Ovary (tissue), 9 donors: Measurements from ENCODE around the gene BMF. TPM values are rescaled to one million over a fixed set of nuclear protein-coding genes. Genes with fewer than 3 reads are reported as not detected.

Experiments
- DNase-seq, 5 donors: peaks; one replicate each; pipeline ENCODE4 v3.0.0-alpha.2; 2019 to 2020
- H3K27ac ChIP-seq, 2 donors: fragments of 200-600 bp; one replicate each; pipeline versions ENCODE4 v1.5.1 to v1.8.0; 2019 to 2022
- H3K27me3 ChIP-seq: fragments of 200-600 bp; one replicate; pipeline ENCODE4 v1.8.0; 2022
- H3K36me3 ChIP-seq: fragments of 200-600 bp; sonication (generic); one replicate; pipeline ENCODE4 v1.5.1; 2019
- H3K4me1 ChIP-seq: one replicate; pipeline ENCODE4 v1.8.1; 2013; ENCODE audit warnings: mild to moderate bottlenecking, moderate library complexity; ENCODE audit not compliant: insufficient read depth
- H3K4me3 ChIP-seq: fragments of 200-600 bp; sonication (generic); one replicate; pipeline ENCODE4 v1.5.1; 2017
- H3K9me3 ChIP-seq, 2 donors: fragments of 200-600 bp in 1 of 2; sonication (generic) in 1 of 2; one replicate each; pipeline versions ENCODE4 v1.5.1 to v1.8.1; 2013 to 2019; ENCODE audit warnings: mild to moderate bottlenecking in 1 of 2, moderate library complexity in 1 of 2
- CTCF ChIP-seq, 3 donors: fragments of 450-650 bp in 2 of 3; fragments of 200-600 bp in 1 of 3; IDR thresholded peaks; one replicate each; pipeline versions ENCODE4 v1.5.1 to v1.8.0; 2016 to 2022; ENCODE audit warnings: antibody characterized with exemption in 3 of 3, mild to moderate bottlenecking in 1 of 3
- EP300 ChIP-seq: sonication (generic); formaldehyde crosslinking; IDR thresholded peaks from one replicate; pipeline ENCODE4 v1.6.1; 2017; ENCODE audit warnings: antibody characterized with exemption
- POLR2A ChIP-seq: fragments of 450-650 bp; IDR thresholded peaks from one replicate; pipeline ENCODE4 v1.6.1; 2017; ENCODE audit warnings: antibody characterized with exemption, mild to moderate bottlenecking, moderate library complexity
- WGBS, 3 donors: extraction: QIAGEN DNeasy Blood & Tissue Kit in 1 of 3; methylation state at CpG; one replicate each; pipeline versions ENCODE4 v1.1.5 to v1.1.7; 2013 to 2017; 5-methylcytosine and 5-hydroxymethylcytosine counted together
- intact Hi-C, 4 donors: fragments of 100-400 bp; cut with DNase I; formaldehyde crosslinking; loops; one replicate each; pipeline versions ENCODE4 v1.11.0 to v1.15.1; 2022 to 2023
- polyA plus RNA-seq, 2 donors: library from polyadenylated mRNA; stranded (reverse); fragments of 200-250 nt in 1 of 2; fragments of 350-450 nt in 1 of 2; fragmentation: Illumina TruSeq in 1 of 2; extraction: RNeasy Lipid Tissue Mini Kit (QIAGEN cat#74804) in 1 of 2; gene quantifications; one replicate each; pipeline ENCODE4 v1.2.3, GENCODE V29; 2013 to 2014
- total RNA-seq, 7 donors: library from RNA; depleted of rRNA in 2 of 7; stranded (reverse); fragments of >200 nt in 2 of 7; fragmentation: NEBNext Ultra II Directional in 3 of 7; extraction: Animal tissue kit (Norgen Biotek cat#: 25700) in 3 of 7; gene quantifications; one replicate each; pipeline versions ENCODE4 v1.1.0 to v1.2.4, GENCODE V29; 2016 to 2023
- donor health status: DM: no; HTN: no; CAD: no; lungs with moderate emphysema.
- donor health status: DM: no; HTN: no; CAD: no.
- donor health status: Bipolar disorder and iron deficiency.
- donor health status: DM: yes; HTN: yes; CAD: no.
- donor health status: DM: no; HTN: no; CAD: no.
- donor health status: DM: yes; HTN: yes; CAD: no.

Gene BMF
- total and polyA plus RNA-seq, 9 donors = 5.7 to 26.5 (median 17.2) TPM

GRCh38 chr15:40091861-40092255, 16.8 kb downstream of the BMF start:
- peak overlapping the region in 1 of 2 donors; percentile 78 for H3K27ac ChIP-seq
- no peak for DNase-seq
- H3K4me3 ChIP-seq = no peak overlapping the region
- H3K9me3 ChIP-seq = no peaks in the 10 kb centered on the region
- H3K27me3 ChIP-seq = no peaks in the 10 kb centered on the region
- intact Hi-C loops = no loop called here
- no peaks in the 10 kb centered on the region for H3K36me3 ChIP-seq
- no peak for TF ChIP-seq CTCF (IDR thresholded peaks at IDR 0.05)
- no peak for TF ChIP-seq EP300
- no peak for TF ChIP-seq POLR2A
- 4 to 15% (median 4%) methylated on average over 6 of the region's 6 CpGs for WGBS, 3 donors
- H3K4me1 ChIP-seq = peaks cover 50% of the 10 kb centered on the region

- Histone ChIP-seq H3K4me3 (no peak overlapping the region), H3K36me3 (no peaks in the 10 kb centered on the region), H3K4me1 (peaks cover 50% of the 10 kb centered on the region), H3K27ac (peak overlapping the region in 1 of 2 donors; percentile 78), H3K27me3 (no peaks in the 10 kb centered on the region), H3K9me3 (no peaks in the 10 kb centered on the region)
- intact Hi-C loops = no loop called here
- 90 to 95% (median 90%) methylated on average over 14 of the region's 14 CpGs for whole genome bisulfite sequencing, 3 donors
- TF ChIP-seq CTCF (IDR thresholded peaks at IDR 0.05) (no peak), POLR2A (no peak), EP300 (no peak)
- DNase-seq = no peak
Measured at GRCh38 chr15:40090774-40091455, 17.8 kb downstream of the BMF start.

GRCh38 chr15:40088929-40089755, 19.5 kb downstream of the BMF start:
- TF ChIP-seq CTCF (IDR thresholded peaks at IDR 0.05) (no peak), POLR2A (no peak), EP300 (no peak)
- H3K27ac ChIP-seq = peak overlapping the region in 1 of 2 donors; percentile 78
- H3K4me1 ChIP-seq = peaks cover 39% of the 10 kb centered on the region
- H3K36me3 ChIP-seq = no peaks in the 10 kb centered on the region
- no peaks in the 10 kb centered on the region for H3K9me3 ChIP-seq
- WGBS, 3 donors = 30 to 35% (median 33%) methylated on average over 7 of the region's 7 CpGs
- intact Hi-C loops = no loop called here
- DNase-seq = peak in 1 of 5 donors; percentile 44
- H3K4me3 ChIP-seq = no peak overlapping the region
- H3K27me3 ChIP-seq = no peaks in the 10 kb centered on the region

- peaks cover 32% of the 10 kb centered on the region for H3K4me1 ChIP-seq
- no peak overlapping the region for H3K4me3 ChIP-seq
- TF ChIP-seq EP300 = no peak
- TF ChIP-seq CTCF (IDR thresholded peaks at IDR 0.05) = no peak
- TF ChIP-seq POLR2A = no peak
- H3K27me3 ChIP-seq = no peaks in the 10 kb centered on the region
- H3K36me3 ChIP-seq = no peaks in the 10 kb centered on the region
- peak overlapping the region in 1 of 2 donors; percentile 78 for H3K27ac ChIP-seq
- intact Hi-C loops = no loop called here
- no peaks in the 10 kb centered on the region for H3K9me3 ChIP-seq
- WGBS, 3 donors = 68 to 73% (median 71%) methylated on average over 9 of the region's 9 CpGs
- peak in 4 of 5 donors; percentile 63 to 72 (median 68) for DNase-seq
Measured at GRCh38 chr15:40087991-40088928, 20.4 kb downstream of the BMF start.
